ENCODE data around the gene KCNAB2.

DNA sequence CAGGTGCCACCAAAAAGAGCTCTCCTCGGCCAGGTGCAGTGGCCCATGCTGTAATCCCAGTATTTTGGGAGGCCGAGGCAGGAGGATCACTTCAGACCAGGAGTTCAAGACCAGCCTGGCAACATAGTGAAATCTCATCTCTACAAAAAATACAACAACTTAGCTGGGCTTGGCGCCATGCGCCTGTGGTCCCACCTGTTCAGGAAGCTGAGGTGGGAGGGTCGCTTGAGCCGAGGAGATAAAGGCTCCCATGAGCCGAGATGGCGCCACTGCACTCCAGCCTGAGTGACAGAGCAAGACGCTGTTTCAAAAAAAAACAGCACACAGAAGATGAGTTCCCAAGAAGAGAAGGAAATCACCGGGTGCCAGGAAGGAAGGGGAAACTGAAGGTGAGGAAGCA lies 67.4 kb downstream of the KCNAB2 start:
- no peak for TF ChIP-seq EZH2phosphoT487 (IDR thresholded peaks at IDR 0.05; ENCODE audit: low read depth)
- TF ChIP-seq, protein P1, sequence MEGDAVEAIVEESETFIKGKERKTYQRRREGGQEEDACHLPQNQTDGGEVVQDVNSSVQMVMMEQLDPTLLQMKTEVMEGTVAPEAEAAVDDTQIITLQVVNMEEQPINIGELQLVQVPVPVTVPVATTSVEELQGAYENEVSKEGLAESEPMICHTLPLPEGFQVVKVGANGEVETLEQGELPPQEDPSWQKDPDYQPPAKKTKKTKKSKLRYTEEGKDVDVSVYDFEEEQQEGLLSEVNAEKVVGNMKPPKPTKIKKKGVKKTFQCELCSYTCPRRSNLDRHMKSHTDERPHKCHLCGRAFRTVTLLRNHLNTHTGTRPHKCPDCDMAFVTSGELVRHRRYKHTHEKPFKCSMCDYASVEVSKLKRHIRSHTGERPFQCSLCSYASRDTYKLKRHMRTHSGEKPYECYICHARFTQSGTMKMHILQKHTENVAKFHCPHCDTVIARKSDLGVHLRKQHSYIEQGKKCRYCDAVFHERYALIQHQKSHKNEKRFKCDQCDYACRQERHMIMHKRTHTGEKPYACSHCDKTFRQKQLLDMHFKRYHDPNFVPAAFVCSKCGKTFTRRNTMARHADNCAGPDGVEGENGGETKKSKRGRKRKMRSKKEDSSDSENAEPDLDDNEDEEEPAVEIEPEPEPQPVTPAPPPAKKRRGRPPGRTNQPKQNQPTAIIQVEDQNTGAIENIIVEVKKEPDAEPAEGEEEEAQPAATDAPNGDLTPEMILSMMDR (IDR thresholded peaks at IDR 0.05; ENCODE audit: low read depth, low read length) = no peak

Measured in OCI-LY3 (cell line).